Tibial nerve (tissue), 4 donors: ENCODE data around the gene ZCCHC24. TPM values are rescaled to one million over a fixed set of nuclear protein-coding genes. Genes with fewer than 3 reads are reported as not detected.
"Not testable (repeated sequence)": the region's sequence is repeated elsewhere in the genome, so short reads cannot be mapped to it uniquely, and the experiment has no call there.

Source experiments
- DNase-seq, 2 donors: peaks; one replicate each; pipeline ENCODE4 v3.0.0-alpha.2; 2019; ENCODE audit warnings: low spot score in 2 of 2
- H3K27ac ChIP-seq, 4 donors: fragments of 200-600 bp; sonication (generic) in 3 of 4; one replicate each; pipeline ENCODE4 v1.5.1; 2017 to 2019; ENCODE audit warnings: mild to moderate bottlenecking in 1 of 4
- H3K27me3 ChIP-seq, 2 donors: fragments of 200-600 bp; sonication (generic) in 1 of 2; one replicate each; pipeline versions ENCODE4 v1.5.1 to v1.6.0; 2017 to 2019
- H3K36me3 ChIP-seq, 3 donors: fragments of 200-600 bp; sonication (generic); one replicate each; pipeline ENCODE4 v1.5.1; 2018 to 2019
- H3K4me1 ChIP-seq, 4 donors: fragments of 200-600 bp; sonication (generic) in 3 of 4; one replicate each; pipeline ENCODE4 v1.5.1; 2017 to 2019
- H3K4me3 ChIP-seq, 4 donors: fragments of 200-600 bp; sonication (generic) in 3 of 4; one replicate each; pipeline ENCODE4 v1.5.1; 2017 to 2019; ENCODE audit warnings: mild to moderate bottlenecking in 1 of 4, moderate library complexity in 1 of 4
- H3K9me3 ChIP-seq, 4 donors: fragments of 200-600 bp; sonication (generic) in 3 of 4; one replicate each; pipeline ENCODE4 v1.5.1; 2017 to 2019
- CTCF ChIP-seq, 5 experiments: fragments of 200-600 bp in 3 of 5; fragments of 450-650 bp in 2 of 5; sonication (generic) in 3 of 5; IDR thresholded peaks; one replicate each; pipeline ENCODE4 v1.5.1; 2016 to 2019; ENCODE audit warnings: antibody characterized with exemption in 5 of 5, mild to moderate bottlenecking in 3 of 5, moderate library complexity in 2 of 5
- EP300 ChIP-seq, 2 donors: sonication (generic); formaldehyde crosslinking; IDR thresholded peaks; one replicate each; pipeline ENCODE4 v1.6.1; 2017; ENCODE audit warnings: antibody characterized with exemption in 2 of 2, mild to moderate bottlenecking in 1 of 2
- POLR2A ChIP-seq, 2 donors: fragments of 450-650 bp; IDR thresholded peaks; one replicate each; pipeline ENCODE4 v1.6.1; 2017; ENCODE audit warnings: antibody characterized with exemption in 2 of 2, mild to moderate bottlenecking in 2 of 2, moderate library complexity in 2 of 2
- WGBS, 2 donors: methylation state at CpG; one replicate each; pipeline ENCODE4 v1.1.5; 2018; 5-methylcytosine and 5-hydroxymethylcytosine counted together
- total RNA-seq, 4 donors: library from RNA; depleted of rRNA; stranded (reverse); fragments of >200 nt; gene quantifications; one replicate each; pipeline ENCODE4 v1.1.0, GENCODE V29; 2016

ZCCHC24 gene
- total RNA-seq, 4 donors from 2014 or later: 122 to 165 (median 138) TPM

GRCh38 chr10:79342295-79342761 lies 103.1 kb downstream of the ZCCHC24 start:
- no peaks in the 10 kb centered on the region for H3K9me3 ChIP-seq
- H3K36me3 ChIP-seq: no peaks in the 10 kb centered on the region
- TF ChIP-seq POLR2A (IDR thresholded peaks at IDR 0.05): no peak
- no peak for TF ChIP-seq CTCF (IDR thresholded peaks at IDR 0.05)
- TF ChIP-seq EP300 (IDR thresholded peaks at IDR 0.05): no peak
- H3K27ac ChIP-seq: no peak overlapping the region
- WGBS, 2 donors: 90 to 93% methylated on average over 5 of the region's 5 CpGs
- H3K4me3 ChIP-seq: no peak overlapping the region
- peaks cover 0 to 22% (median 0%) of the 10 kb centered on the region in 4 donors for H3K4me1 ChIP-seq
- DNase-seq: no peak
- H3K27me3 ChIP-seq: no peaks in the 10 kb centered on the region

GRCh38 chr10:79340646-79341244 lies 104.7 kb downstream of the ZCCHC24 start:
- no peaks in the 10 kb centered on the region for H3K9me3 ChIP-seq
- no peak overlapping the region for H3K4me3 ChIP-seq
- H3K36me3 ChIP-seq: no peaks in the 10 kb centered on the region
- 93 to 95% methylated on average over 5 of the region's 5 CpGs for WGBS, 2 donors
- H3K27me3 ChIP-seq: no peaks in the 10 kb centered on the region
- TF ChIP-seq POLR2A (IDR thresholded peaks at IDR 0.05) (no peak), EP300 (IDR thresholded peaks at IDR 0.05) (peak in 1 of 2 donors; percentile 18), CTCF (IDR thresholded peaks at IDR 0.05) (no peak)
- DNase-seq: no peak
- H3K4me1 ChIP-seq: peaks cover 0 to 20% (median 2%) of the 10 kb centered on the region in 4 donors
- peak overlapping the region in 1 of 4 donors; percentile 58 for H3K27ac ChIP-seq

- no peak overlapping the region for H3K4me3 ChIP-seq
- H3K4me1 ChIP-seq: peaks cover 0 to 28% (median 5%) of the 10 kb centered on the region in 4 donors
- DNase-seq: no peak
- no peaks in the 10 kb centered on the region for H3K27me3 ChIP-seq
- no peak overlapping the region for H3K27ac ChIP-seq
- H3K9me3 ChIP-seq: no peaks in the 10 kb centered on the region
- 84 to 85% methylated on average over 3 of the region's 3 CpGs for WGBS, 2 donors
- TF ChIP-seq POLR2A (IDR thresholded peaks at IDR 0.05) (no peak), CTCF (IDR thresholded peaks at IDR 0.05) (no peak)
- H3K36me3 ChIP-seq: no peaks in the 10 kb centered on the region
These were observed 106.2 kb downstream of the ZCCHC24 start for GRCh38 chr10:79339266-79339665.

GRCh38 chr10:79337783-79338469 lies 107.5 kb downstream of the ZCCHC24 start:
- DNase-seq, H3K27ac ChIP-seq, H3K9me3 ChIP-seq, H3K4me3 ChIP-seq, H3K36me3 ChIP-seq, H3K27me3 ChIP-seq: not testable (repeated sequence)
- WGBS, 2 donors: 98 to 99% methylated on average over 7 of the region's 11 CpGs
- peaks cover 0 to 28% (median 5%) of the 10 kb centered on the region in 4 donors for H3K4me1 ChIP-seq

- no peak overlapping the region for H3K4me3 ChIP-seq
- H3K27ac ChIP-seq: no peak overlapping the region
- no peaks in the 10 kb centered on the region for H3K27me3 ChIP-seq
- WGBS, 2 donors: 80 to 82% methylated on average over 6 to 7 of the region's 7 CpGs
- TF ChIP-seq CTCF (IDR thresholded peaks at IDR 0.05) (no peak), POLR2A (IDR thresholded peaks at IDR 0.05) (no peak), EP300 (IDR thresholded peaks at IDR 0.05) (no peak)
- peaks cover 0 to 26% (median 5%) of the 10 kb centered on the region in 4 donors for H3K4me1 ChIP-seq
- no peak for DNase-seq
- H3K9me3 ChIP-seq: no peaks in the 10 kb centered on the region
- no peaks in the 10 kb centered on the region for H3K36me3 ChIP-seq
These were observed 108.7 kb downstream of the ZCCHC24 start for GRCh38 chr10:79336739-79337138.
